ENCODE data around the gene TOX3.

TOX3 gene

DNA sequence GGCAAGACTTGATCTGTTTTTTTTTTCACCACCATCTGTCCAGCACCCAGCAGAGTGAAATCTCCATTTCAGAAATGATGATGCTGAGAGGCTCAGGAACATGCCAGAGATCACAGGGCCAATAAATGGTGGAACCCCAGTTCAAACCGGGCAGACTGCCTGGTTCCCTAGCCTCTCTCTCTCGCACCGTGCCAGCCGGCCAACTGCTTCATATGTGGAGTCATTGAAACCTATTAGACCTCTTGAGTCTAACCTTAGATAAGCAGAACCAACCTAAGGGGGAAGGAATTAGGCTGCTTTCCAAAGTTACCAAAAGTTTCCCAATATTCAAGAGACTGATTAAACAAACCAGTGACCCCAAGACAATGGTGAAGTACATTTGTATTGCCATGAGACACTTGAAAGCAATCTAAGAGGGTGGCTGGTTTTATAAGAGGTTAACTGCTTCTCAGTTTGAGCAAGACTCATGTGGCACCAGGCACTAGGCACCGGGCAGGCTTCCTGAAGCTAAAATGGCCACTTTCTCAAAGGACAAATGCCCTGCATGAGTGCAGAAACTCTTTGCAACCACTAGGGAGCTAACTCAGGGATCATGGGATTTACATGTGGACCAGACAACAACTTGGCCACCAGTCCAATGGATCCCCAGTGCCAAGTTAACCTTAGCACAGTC lies 18.4 kb downstream of the TOX3 start:
- no peak for TF ChIP-seq POLR2AphosphoS5 (IDR thresholded peaks at IDR 0.05; ENCODE audit: low read depth, low read length)
- no peak for TF ChIP-seq SPI1 (IDR thresholded peaks at IDR 0.05; ENCODE audit: low read depth, low read length)
- TF ChIP-seq POU2F2 (IDR thresholded peaks at IDR 0.05; ENCODE audit: low read depth, low read length) = no peak
- TF ChIP-seq PAX5 (IDR thresholded peaks at IDR 0.05; ENCODE audit: insufficient read depth, low read length, severe bottlenecking) = no peak
- no peak for TF ChIP-seq POLR2A (IDR thresholded peaks at IDR 0.05; ENCODE audit: low read depth, low read length)
- no peak for TF ChIP-seq TAF1 (IDR thresholded peaks at IDR 0.05; ENCODE audit: low read depth, low read length)
- DNase-seq (ENCODE audit: insufficient read length, low spot score) = no peak

DNA sequence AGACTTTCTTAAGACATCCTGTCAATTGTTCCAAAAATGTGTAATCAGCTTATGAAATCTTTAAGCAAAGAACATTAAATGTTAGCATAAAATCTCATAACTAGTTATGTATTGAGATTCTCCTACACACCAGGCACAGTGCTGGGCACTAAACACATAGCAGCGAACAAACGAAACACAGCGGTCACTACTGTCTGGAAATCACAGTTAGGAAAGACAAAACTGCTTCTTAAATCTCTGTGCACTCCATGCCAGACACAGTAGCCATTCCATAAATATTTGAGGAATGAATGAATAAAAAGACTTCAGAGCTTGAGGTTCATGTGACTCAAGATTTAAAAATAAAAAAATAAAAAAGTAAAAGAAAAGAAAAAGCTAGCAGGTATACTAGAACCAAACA lies 20.1 kb downstream of the TOX3 start:
- no peak for DNase-seq (ENCODE audit: insufficient read length, low spot score)
- no peak for FAIRE-seq
- no peak for TF ChIP-seq SPI1 (IDR thresholded peaks at IDR 0.05; ENCODE audit: low read depth, low read length)
- TF ChIP-seq PAX5 (IDR thresholded peaks at IDR 0.05; ENCODE audit: insufficient read depth, low read length, severe bottlenecking) = no peak
- TF ChIP-seq POU2F2 (IDR thresholded peaks at IDR 0.05; ENCODE audit: low read depth, low read length) = no peak
- TF ChIP-seq POLR2AphosphoS5 (IDR thresholded peaks at IDR 0.05; ENCODE audit: low read depth, low read length) = no peak
- no peak for TF ChIP-seq TAF1 (IDR thresholded peaks at IDR 0.05; ENCODE audit: low read depth, low read length)

More for the DNA sequence above, 18.4 kb downstream of the TOX3 start:
- FAIRE-seq = no peak

GRCh38 chr16:52526116-52526828 lies 20.7 kb downstream of the TOX3 start:
- no peak for FAIRE-seq
- DNase-seq (ENCODE audit: insufficient read length, low spot score) = no peak

GRCh38 chr16:52521570-52521969 lies 25.4 kb downstream of the TOX3 start:
- FAIRE-seq = no peak
- no peak for TF ChIP-seq SPI1 (IDR thresholded peaks at IDR 0.05; ENCODE audit: low read depth, low read length)
- TF ChIP-seq TAF1 (IDR thresholded peaks at IDR 0.05; ENCODE audit: low read depth, low read length) = no peak
- TF ChIP-seq POLR2AphosphoS5 (IDR thresholded peaks at IDR 0.05; ENCODE audit: low read depth, low read length) = no peak
- TF ChIP-seq POU2F2 (IDR thresholded peaks at IDR 0.05; ENCODE audit: low read depth, low read length) = no peak
- no peak for TF ChIP-seq PAX5 (IDR thresholded peaks at IDR 0.05; ENCODE audit: insufficient read depth, low read length, severe bottlenecking)
- no peak for TF ChIP-seq POLR2A (IDR thresholded peaks at IDR 0.05; ENCODE audit: low read depth, low read length)

More at GRCh38 chr16:52526116-52526828, 20.7 kb downstream of the TOX3 start:
- TF ChIP-seq POU2F2 (IDR thresholded peaks at IDR 0.05; ENCODE audit: low read depth, low read length) (no peak), SPI1 (IDR thresholded peaks at IDR 0.05; ENCODE audit: low read depth, low read length) (no peak), POLR2A (IDR thresholded peaks at IDR 0.05; ENCODE audit: low read depth, low read length) (no peak), TAF1 (IDR thresholded peaks at IDR 0.05; ENCODE audit: low read depth, low read length) (no peak), PAX5 (IDR thresholded peaks at IDR 0.05; ENCODE audit: insufficient read depth, low read length, severe bottlenecking) (no peak), POLR2AphosphoS5 (IDR thresholded peaks at IDR 0.05; ENCODE audit: low read depth, low read length) (no peak)

GRCh38 chr16:52518884-52519283 lies 28.1 kb downstream of the TOX3 start:
- no peak for FAIRE-seq
- DNase-seq (ENCODE audit: insufficient read length, low spot score) = no peak

More at GRCh38 chr16:52521570-52521969, 25.4 kb downstream of the TOX3 start:
- no peak for DNase-seq (ENCODE audit: insufficient read length, low spot score)

GRCh38 chr16:52515068-52515671 lies 31.8 kb downstream of the TOX3 start:
- TF ChIP-seq PAX5 (IDR thresholded peaks at IDR 0.05; ENCODE audit: insufficient read depth, low read length, severe bottlenecking) (no peak), POU2F2 (IDR thresholded peaks at IDR 0.05; ENCODE audit: low read depth, low read length) (no peak), TAF1 (IDR thresholded peaks at IDR 0.05; ENCODE audit: low read depth, low read length) (no peak), POLR2A (IDR thresholded peaks at IDR 0.05; ENCODE audit: low read depth, low read length) (no peak), SPI1 (IDR thresholded peaks at IDR 0.05; ENCODE audit: low read depth, low read length) (no peak)
- no peak for FAIRE-seq
- DNase-seq (ENCODE audit: insufficient read length, low spot score) = no peak

More at GRCh38 chr16:52518884-52519283, 28.1 kb downstream of the TOX3 start:
- no peak for TF ChIP-seq POU2F2 (IDR thresholded peaks at IDR 0.05; ENCODE audit: low read depth, low read length)
- TF ChIP-seq POLR2A (IDR thresholded peaks at IDR 0.05; ENCODE audit: low read depth, low read length) = no peak
- TF ChIP-seq TAF1 (IDR thresholded peaks at IDR 0.05; ENCODE audit: low read depth, low read length) = no peak
- TF ChIP-seq PAX5 (IDR thresholded peaks at IDR 0.05; ENCODE audit: insufficient read depth, low read length, severe bottlenecking) = no peak
- TF ChIP-seq POLR2AphosphoS5 (IDR thresholded peaks at IDR 0.05; ENCODE audit: low read depth, low read length) = no peak
- no peak for TF ChIP-seq SPI1 (IDR thresholded peaks at IDR 0.05; ENCODE audit: low read depth, low read length)

DNA sequence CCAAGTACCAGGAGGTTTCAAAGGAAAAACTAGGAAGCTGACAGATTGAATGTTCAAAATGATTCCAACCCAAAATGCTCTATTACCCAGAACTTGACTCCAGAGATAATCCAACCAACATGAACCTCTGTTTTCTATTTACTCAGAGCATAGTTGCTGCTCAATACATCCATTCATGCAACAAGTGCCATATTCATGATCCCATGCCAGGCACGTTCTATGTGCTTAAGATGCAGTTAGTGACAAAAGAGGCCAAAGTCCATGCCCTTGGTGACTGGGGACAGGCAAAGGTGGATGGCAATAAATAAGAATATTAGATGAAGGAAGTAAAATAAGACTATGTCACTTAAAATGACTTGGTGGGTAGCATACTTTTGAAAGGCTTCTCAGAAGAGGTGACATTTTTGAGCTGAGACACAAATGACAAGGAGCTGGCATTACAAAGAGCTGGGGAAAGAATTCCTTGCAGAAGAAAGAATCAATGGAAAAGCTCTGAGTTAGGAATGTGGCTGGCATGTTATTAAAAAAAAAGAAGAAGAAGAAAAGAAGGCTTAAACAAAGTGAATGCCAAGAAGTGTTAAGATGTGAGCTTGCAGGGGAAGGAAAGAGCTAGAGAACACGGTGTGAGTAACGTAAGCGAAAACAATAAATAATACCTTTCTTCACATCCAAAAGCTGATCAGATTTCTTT lies 34.5 kb downstream of the TOX3 start:
- no peak for TF ChIP-seq TAF1 (IDR thresholded peaks at IDR 0.05; ENCODE audit: low read depth, low read length)
- no peak for TF ChIP-seq POLR2A (IDR thresholded peaks at IDR 0.05; ENCODE audit: low read depth, low read length)
- TF ChIP-seq PAX5 (IDR thresholded peaks at IDR 0.05; ENCODE audit: insufficient read depth, low read length, severe bottlenecking) = no peak
- no peak for TF ChIP-seq POLR2AphosphoS5 (IDR thresholded peaks at IDR 0.05; ENCODE audit: low read depth, low read length)
- TF ChIP-seq POU2F2 (IDR thresholded peaks at IDR 0.05; ENCODE audit: low read depth, low read length) = no peak
- TF ChIP-seq SPI1 (IDR thresholded peaks at IDR 0.05; ENCODE audit: low read depth, low read length) = no peak
- DNase-seq (ENCODE audit: insufficient read length, low spot score) = no peak
- no peak for FAIRE-seq

DNA sequence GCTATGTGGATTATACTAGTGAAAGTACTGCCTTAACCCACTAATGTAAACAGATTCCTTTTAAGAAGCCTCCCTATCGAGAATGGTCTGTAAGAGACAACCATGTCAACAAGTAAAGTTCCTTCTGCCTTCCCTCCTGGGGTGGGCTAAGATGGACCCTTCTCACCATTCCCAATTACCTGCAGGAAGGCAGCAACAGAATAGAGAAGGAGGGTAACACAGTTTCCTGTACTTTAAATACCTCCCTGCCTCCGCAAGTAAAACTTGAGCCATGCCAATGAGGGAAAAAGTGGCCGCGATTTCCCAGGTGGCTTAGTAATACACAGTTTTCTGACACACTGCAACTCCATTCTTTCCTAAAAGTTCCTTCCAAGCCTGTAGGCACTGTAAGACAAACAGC lies 45.2 kb downstream of the TOX3 start:
- no peak for FAIRE-seq
- TF ChIP-seq POU2F2 (IDR thresholded peaks at IDR 0.05; ENCODE audit: low read depth, low read length) = no peak

DNA sequence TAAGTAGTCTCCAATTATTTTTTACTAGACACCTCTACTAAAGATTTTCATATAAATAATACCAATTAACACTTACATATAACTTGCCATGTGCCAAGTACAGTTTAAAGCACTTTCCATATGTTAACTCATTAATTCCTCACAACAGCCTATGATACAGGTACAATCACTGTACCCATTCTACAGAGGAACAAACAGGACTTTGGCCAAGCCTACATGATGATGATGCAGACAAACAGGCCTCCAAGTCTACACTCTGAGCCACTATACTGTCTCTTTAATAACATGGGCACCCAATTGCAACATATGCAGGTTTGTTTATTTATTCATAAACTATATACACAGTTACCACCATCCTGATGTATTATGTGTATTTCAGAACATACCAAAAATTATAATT lies 46.0 kb downstream of the TOX3 start:
- TF ChIP-seq POLR2A (IDR thresholded peaks at IDR 0.05; ENCODE audit: low read depth, low read length) = no peak
- no peak for TF ChIP-seq TAF1 (IDR thresholded peaks at IDR 0.05; ENCODE audit: low read depth, low read length)
- no peak for TF ChIP-seq POU2F2 (IDR thresholded peaks at IDR 0.05; ENCODE audit: low read depth, low read length)
- no peak for TF ChIP-seq POLR2AphosphoS5 (IDR thresholded peaks at IDR 0.05; ENCODE audit: low read depth, low read length)
- TF ChIP-seq SPI1 (IDR thresholded peaks at IDR 0.05; ENCODE audit: low read depth, low read length) = no peak
- no peak for TF ChIP-seq PAX5 (IDR thresholded peaks at IDR 0.05; ENCODE audit: insufficient read depth, low read length, severe bottlenecking)
- no peak for FAIRE-seq
- no peak for DNase-seq (ENCODE audit: insufficient read length, low spot score)

More for the DNA sequence above, 45.2 kb downstream of the TOX3 start:
- no peak for DNase-seq (ENCODE audit: insufficient read length, low spot score)

All from GM12891 (cell line).